Measurements from ENCODE around the gene GINS3.

- TF ChIP-seq CTCF (IDR thresholded peaks at IDR 0.05) (no peak), POLR2AphosphoS5 (IDR thresholded peaks at IDR 0.05; ENCODE audit: low read depth, low read length) (no peak), SIN3A (IDR thresholded peaks at IDR 0.05; ENCODE audit: borderline replicate concordance, insufficient read depth, low read depth, low read length) (no peak), REST (IDR thresholded peaks at IDR 0.05; ENCODE audit: insufficient read depth in 1 of 2, low read depth in 2 of 2, low read length in 1 of 2) (no peak)
Measured at GRCh38 chr16:58360041-58360634, 32.1 kb upstream of the GINS3 start.
